Stimulated activated CD4-positive, alpha-beta T cell treated with anti-CD3 and anti-CD28 coated beads, Interleukin-15, amount 100 ng/mL, for 1 hour (primary cell): ENCODE measurements around the gene REX1BD.
"Not testable (repeated sequence)": the region's sequence is repeated elsewhere in the genome, so short reads cannot be mapped to it uniquely, and the experiment has no call there.

ENCODE experiments used
- DNase-seq, 2 donors: peaks; one replicate each; pipeline ENCODE4 v3.0.0-alpha.2; 2020; ENCODE audit warnings: low read depth in 1 of 2, low spot score in 1 of 2

The REX1BD gene

GRCh38 chr19:18577365-18577914, 11.2 kb upstream of the REX1BD start:
- DNase-seq: no peak

- no peak for DNase-seq
These were observed 8.3 kb upstream of the REX1BD start for GRCh38 chr19:18580311-18580710.

- no peak for DNase-seq
These were observed 2.3 kb upstream of the REX1BD start for GRCh38 chr19:18586306-18586705.

GRCh38 chr19:18587561-18587960, 1.0 kb upstream of the REX1BD start:
- no peak for DNase-seq

GRCh38 chr19:18587962-18588610, 512 bp upstream of the REX1BD start:
- DNase-seq: no peak

GRCh38 chr19:18589380-18590272, 1.0 kb downstream of the REX1BD start:
- DNase-seq: peak; percentile 46 to 51

GRCh38 chr19:18590273-18591272, 2.0 kb downstream of the REX1BD start:
- DNase-seq: no peak

GRCh38 chr19:18591735-18592385, 3.3 kb downstream of the REX1BD start:
- no peak for DNase-seq

- DNase-seq: not testable (repeated sequence)
These were observed 4.1 kb downstream of the REX1BD start for GRCh38 chr19:18592732-18593131.

- no peak for DNase-seq
These were observed 4.9 kb downstream of the REX1BD start for GRCh38 chr19:18593367-18594095.

GRCh38 chr19:18594096-18594823, 5.7 kb downstream of the REX1BD start:
- peak; percentile 48 to 73 for DNase-seq

- no peak for DNase-seq
These were observed 6.3 kb downstream of the REX1BD start for GRCh38 chr19:18594824-18595373.

- no peak for DNase-seq
These were observed 6.9 kb downstream of the REX1BD start for GRCh38 chr19:18595475-18595874.

- DNase-seq: no peak
These were observed 8.2 kb downstream of the REX1BD start for GRCh38 chr19:18596752-18597157.

GRCh38 chr19:18597809-18598660, 9.4 kb downstream of the REX1BD start:
- no peak for DNase-seq

GRCh38 chr19:18599485-18599884, 10.9 kb downstream of the REX1BD start:
- no peak for DNase-seq

GRCh38 chr19:18600692-18601397, 12.2 kb downstream of the REX1BD start:
- DNase-seq: not testable (repeated sequence)
